ENCODE measurements around the gene DDN.
A peak's percentile ranks its signal among the peaks of the same experiment; 100 is the strongest.

The DDN gene

GRCh38 chr12:49010092-49010668 lies 11.0 kb upstream of the DDN start:
- DNase-seq = no peak

- DNase-seq = no peak
Observed at GRCh38 chr12:49008943-49009342, 9.8 kb upstream of the DDN start.

DNA sequence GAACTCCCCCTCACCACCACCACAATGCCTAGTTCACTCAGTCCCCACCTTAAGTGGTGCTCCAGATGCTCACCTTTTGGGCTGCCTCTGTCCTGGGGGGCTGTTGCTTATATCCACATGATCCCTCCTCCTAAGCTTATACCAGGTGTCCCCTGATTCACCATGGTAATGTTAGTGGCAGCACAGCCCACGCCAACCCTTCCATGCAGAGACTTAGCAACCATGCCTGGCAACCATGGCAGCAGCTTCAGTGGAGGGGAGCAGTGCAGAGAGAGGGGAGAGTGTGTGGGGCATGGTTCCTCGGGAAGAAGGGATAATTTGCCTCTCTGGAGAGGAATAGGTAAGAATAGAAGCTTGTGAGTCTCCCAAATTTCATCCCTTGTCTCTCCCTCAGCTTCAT lies 1.2 kb upstream of the DDN start:
- no peak for DNase-seq

GRCh38 chr12:48998497-48999353 lies 450 bp downstream of the DDN start:
- DNase-seq = no peak

DNA sequence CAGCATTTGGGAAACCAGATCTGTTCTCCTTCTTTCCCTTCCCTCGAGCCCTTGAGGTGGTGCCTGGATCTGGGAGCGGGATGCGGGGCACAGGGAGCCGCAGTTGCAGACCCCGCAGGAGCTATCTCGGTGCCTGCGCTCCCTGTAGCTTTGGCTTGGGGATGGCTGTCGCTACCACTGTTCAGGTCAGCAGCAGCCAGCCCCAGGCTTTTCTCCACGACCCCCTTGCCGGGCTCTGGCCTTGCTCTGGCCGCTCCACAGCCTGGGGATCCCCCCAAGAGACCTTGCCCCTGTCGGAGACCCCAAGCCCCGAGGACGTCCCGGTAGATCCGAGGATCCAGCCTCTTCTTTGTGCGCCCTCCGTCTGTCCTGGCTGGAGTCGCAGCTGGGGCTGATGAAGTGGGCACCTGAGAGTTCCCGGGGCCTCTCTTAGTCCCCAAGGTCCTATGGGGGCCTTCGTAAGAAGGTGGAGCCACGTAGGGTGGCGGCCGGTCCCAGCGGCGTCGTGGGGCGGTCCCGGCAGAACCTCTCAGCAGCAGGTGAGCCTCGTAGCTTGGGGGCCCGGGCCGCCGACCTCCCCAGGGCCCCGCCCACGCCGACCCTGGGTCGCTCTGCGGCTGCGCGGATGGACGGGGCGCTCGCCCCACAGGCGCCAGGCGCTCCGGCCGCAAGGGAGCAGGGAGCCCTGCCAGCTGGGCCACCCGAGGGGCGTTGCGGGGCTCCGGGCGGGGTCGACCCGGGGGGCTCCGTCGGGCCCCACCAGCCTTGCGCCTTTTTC lies 1.3 kb downstream of the DDN start:
- no peak for DNase-seq

- peak; percentile 64 for DNase-seq
Observed at GRCh38 chr12:48996794-48997718, 2.1 kb downstream of the DDN start.

GRCh38 chr12:48995086-48995879 lies 3.9 kb downstream of the DDN start:
- DNase-seq = peak; percentile 63

DNA sequence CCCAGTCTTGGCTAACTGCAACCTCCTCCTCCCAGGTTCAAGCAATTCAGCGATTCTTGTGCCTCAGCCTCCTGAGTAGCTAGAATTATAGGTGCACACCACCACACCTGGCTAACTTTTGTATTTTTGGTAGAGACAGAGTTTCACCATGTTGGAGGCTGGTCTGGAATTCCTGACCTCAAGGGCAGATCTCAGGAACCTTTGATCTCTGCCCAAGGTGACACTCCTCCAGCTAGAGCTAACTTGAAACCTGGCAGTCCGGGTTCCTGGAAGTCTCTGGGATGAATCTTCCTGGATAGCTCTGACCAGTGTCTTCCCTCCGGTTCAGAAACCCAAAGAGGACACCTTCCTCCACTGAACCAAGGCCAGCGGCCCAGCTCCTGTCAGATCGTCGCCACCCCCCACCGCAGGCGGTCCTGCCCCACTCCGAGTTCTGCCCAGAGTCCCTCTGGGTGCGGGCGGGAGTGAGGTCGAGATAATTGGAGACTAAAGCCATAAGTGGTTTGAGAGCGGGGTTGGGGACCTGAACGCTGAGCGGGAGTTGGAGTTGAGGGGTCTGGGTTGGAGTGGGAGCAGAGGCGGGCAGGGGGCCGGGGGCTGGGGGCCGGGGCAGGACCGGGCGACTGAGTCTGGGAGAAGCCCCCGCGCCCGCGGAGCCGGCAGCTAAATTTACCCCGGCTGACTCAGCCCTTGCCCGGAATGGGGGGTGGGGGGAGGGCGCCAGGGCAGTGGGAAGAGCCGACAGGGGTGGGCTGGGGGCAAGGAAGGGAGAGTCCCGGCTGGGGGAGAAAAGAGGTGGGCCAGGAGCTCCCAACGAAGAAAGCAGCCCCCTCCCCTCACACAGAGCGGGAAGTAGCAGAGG lies 4.7 kb downstream of the DDN start:
- DNase-seq = no peak

DNA sequence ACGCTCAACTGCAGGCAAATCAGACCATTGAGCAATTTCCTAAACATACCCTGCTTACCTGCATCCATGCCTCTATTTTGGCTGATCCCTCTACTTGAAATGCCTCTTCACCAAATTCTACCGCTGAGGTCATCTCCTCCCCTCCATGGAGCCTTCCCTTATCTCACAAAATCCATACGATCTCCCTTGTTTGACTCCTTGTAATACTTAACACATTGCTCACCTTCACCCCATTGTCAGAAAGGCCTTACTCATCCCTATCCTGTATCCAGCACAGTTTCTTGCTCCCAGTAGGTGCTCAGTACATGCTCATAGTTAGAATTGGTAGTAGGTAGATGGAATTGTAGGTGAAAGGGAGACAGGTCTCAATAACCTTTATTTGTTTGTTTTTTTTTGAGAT lies 5.4 kb downstream of the DDN start:
- no peak for DNase-seq

DNA sequence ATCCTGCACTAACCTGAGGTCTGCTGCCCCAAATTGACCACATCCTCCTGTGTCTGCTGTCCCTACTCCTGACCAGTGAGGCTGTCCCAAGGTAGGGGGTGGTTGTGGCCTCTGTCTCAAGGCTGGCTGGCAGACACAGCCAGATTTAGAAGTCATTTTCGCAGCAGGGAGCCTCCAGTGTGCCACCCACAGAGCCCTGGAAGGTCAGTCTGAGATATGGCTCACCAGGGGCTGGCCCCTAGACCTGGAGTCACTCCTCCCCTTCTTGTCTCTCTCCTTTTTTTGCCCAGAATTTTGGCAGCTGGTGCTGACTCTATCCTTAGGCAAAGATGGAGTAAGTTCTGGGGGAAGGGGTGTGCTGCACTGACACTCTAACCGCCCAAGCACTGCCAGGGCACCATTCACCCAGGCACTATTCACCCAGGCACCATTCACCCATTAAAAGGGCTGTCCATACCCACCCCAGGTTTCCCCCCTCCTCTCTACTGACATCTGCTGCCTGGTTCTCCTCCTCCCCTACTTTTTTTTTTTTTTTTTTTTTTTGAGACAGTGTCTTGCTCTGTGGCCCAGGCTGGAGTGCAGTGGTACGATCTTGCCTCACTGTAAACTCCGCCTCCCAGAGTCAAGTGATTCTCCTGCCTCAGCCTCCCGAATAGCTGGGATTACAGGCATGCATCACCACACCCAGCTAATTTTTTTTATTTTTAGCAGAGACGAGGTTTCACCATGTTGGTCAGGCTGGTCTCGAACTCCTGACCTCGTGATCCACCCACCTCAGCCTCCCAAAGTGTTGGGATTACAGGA lies 7.7 kb downstream of the DDN start:
- no peak for DNase-seq

DNA sequence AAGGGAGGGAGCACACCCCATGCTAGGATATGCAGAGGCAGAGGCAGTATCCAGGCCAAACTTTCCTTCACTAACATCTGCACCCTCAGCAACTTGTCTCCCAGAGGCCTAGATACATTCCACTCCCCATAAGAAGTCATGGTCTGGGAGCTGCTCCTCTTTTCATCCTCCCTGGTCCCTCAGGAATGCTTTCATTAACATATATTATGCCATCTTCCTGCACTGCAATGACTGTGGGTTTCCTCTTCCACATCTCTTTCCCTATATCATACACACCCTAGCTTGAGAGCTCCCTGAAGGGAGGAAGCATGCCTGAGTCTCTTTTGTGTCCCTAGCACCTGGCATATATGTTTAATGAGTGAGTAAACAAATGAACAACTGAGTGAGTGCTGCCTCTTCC lies 8.6 kb downstream of the DDN start:
- DNase-seq = no peak

DNA sequence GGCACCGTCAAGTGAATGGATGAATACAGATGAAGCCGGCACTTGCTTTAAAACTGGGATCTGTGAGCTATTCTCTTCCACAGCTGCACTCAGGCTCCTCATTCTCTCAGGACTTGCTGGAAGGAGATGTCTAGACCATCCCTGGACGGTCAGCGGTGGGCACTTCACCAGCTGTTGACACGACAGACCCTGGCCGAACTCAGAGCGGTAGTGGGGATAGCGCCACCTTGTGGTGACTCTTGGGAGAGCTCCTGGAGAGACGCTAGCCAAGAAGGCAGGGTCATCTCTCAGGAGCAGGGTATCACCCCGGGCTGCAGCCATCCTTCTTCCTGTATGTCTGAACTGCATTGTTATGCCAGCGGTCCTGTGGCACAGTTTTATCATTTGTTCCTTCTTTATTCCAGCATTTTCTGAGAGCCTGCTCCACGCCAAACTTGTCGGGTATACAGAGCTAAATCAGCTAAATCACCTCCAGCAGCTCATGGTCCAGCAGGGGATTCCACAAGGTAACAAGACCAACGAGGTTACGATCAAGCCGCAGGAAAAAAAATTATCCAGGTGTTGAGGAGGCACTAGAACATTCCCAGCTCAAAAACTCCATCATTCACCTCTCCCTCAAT lies 11.0 kb downstream of the DDN start:
- DNase-seq = no peak

DNA sequence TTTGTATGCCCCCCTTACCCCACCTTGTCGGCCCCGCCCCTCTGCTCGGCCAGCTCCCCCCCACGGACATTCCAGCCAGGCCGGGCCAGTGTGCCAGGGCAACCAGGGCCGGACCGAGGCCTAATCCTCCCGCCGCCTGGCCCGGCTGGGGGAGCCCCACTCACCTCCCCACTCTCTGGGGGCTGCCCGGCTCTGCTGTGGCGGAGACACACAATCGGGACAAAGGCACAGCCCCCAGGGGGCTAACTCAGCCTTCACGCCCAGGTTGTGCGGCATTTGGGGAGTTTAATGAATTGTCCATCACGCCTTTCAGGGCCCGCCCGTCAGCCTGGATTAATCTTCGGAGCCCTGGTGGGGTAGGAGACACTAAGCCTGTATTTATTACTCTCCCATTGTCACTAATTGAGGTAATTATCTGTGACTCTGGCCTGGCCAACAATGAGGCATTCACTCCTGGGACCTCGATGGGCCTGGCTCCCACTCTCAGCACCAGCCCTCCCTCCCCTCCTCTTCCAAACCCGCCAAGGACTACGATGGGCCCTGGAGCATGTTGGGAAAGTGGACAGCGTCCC lies 12.4 kb downstream of the DDN start:
- no peak for DNase-seq

GRCh38 chr12:48985901-48986300 lies 13.3 kb downstream of the DDN start:
- no peak for DNase-seq

DNA sequence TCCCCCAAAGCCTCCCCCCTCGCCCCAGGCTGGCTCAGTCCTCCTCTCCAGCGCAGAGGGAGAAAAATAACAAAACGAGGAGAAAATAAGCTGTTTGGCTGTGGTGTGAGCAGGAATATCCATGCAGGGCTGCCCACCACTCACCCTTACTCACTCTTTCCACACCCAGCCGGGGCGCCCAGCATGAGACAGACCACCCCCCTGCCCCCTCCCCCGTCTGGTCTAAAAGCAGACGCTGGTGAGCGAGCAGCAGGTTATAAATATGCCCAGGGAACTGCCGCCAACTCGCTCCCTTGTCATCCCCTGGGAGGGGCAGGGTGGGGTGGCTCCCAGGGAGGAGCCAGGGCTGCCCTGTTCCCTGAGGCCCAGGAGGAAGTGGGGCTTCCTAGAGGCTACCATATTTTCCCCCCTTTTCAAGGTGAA lies 13.7 kb downstream of the DDN start:
- DNase-seq = no peak

GRCh38 chr12:48982397-48983080 lies 16.6 kb downstream of the DDN start:
- DNase-seq = no peak

DNA sequence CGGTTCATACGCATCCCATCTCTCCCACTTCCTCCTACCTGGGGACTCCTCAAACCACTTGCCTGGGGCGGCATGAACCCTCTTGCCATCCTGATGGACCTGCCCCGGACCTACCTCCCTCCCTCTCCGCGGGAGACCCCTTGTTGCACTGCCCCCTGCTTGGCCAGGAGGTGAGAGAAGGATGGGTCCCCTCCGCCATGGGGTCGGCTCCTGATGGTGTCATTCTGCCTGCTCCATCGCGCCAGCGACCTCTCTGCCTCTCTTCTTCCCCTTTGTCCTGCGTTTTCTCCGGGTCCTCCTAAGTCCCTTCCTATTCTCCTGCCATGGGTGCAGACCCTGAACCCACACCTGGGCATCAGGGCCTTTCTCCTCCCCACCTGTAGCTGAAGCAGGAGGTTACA lies 17.4 kb downstream of the DDN start:
- no peak for DNase-seq

- no peak for DNase-seq
Observed at GRCh38 chr12:48980953-48981756, 18.0 kb downstream of the DDN start.

Measured in NCI-H510A (cell line).